ENCODE data around the gene ATG3. TPM values are rescaled to one million over a fixed set of nuclear protein-coding genes. Genes with fewer than 3 reads are reported as not detected.
"Not testable (repeated sequence)": the region's sequence is repeated elsewhere in the genome, so short reads cannot be mapped to it uniquely, and the experiment has no call there.

ATG3 gene
- total RNA-seq, 4 donors from 2014 or later, result 37.0 to 83.7 (median 53.1) TPM

DNA sequence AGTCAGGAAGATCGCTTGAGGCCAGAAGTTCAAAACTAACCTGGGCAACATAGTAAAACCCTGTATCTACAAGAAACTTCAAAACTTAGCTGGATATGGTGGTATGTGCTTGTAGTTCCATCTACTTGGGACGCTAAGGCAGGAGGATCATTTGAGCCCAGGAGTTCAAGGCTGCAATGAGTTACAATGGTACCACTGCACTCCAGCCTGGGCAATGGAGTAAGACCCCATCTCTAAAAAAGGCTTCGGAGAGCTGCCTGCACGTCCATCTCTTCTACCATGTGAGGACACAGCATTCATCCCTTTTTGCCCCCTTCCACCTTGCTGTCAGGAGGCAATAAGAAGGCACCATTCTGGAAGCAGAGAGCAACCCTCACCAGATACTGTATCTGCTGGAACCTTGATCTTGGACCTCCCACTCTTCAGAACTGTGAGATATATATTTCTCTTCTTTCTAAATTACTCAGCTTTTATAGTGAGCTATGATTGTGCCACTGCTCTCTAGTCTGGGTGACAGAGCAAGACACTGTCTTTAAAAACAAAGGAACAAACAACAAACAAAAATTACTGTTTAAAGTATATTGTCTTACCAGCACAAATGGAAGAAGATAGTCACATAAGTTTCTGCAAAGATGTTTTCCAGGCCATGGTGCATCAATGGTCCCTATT is 58.3 kb downstream of the ATG3 start:
- WGBS, 2 donors, result 94% methylated on average over 4 of the region's 4 CpGs
- H3K36me3 ChIP-seq, result no peaks in the 10 kb centered on the region
- no peak for TF ChIP-seq POLR2A (IDR thresholded peaks at IDR 0.05)
- no peaks in the 10 kb centered on the region for H3K27me3 ChIP-seq
- H3K4me1 ChIP-seq, result no peaks in the 10 kb centered on the region
- no peak overlapping the region for H3K27ac ChIP-seq
- DNase-seq (ENCODE audit: low spot score in 2 of 2), result no peak
- H3K4me3 ChIP-seq, result no peak overlapping the region
- no peaks in the 10 kb centered on the region for H3K9me3 ChIP-seq

DNA sequence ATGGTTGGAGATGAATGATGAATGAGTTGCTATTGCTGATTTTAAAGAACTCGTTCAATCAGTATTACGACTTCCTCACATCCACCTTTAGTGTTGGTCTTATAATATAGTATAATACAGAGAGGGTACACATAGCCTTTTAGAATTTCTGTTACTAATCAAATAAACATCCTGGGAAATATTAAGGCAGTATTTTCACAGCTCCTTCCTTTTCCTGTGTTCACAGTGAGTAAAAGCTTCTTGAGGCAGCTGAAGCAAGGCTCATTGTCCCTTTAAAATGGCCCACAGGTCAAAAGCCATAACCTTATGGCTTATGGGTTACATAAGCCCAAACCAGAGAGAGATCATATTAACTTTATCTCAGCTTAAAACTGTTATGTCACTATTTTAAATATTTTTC is 61.1 kb downstream of the ATG3 start:
- Histone ChIP-seq H3K27me3 (no peaks in the 10 kb centered on the region), H3K4me1 (no peaks in the 10 kb centered on the region), H3K4me3 (no peak overlapping the region), H3K9me3 (no peaks in the 10 kb centered on the region), H3K27ac (no peak overlapping the region), H3K36me3 (no peaks in the 10 kb centered on the region)
- DNase-seq (ENCODE audit: low spot score in 2 of 2), result no peak
- TF ChIP-seq POLR2A (IDR thresholded peaks at IDR 0.05), result no peak
- no peak for TF ChIP-seq EP300 (IDR thresholded peaks at IDR 0.05)
- TF ChIP-seq CTCF (IDR thresholded peaks at IDR 0.05), result no peak
- 71 to 72% methylated on average over 2 of the region's 2 CpGs for WGBS, 2 donors

GRCh38 chr3:112498914-112499711 is 62.6 kb downstream of the ATG3 start, which contains the start of gene BTLA:
TSS of gene BTLA (minus strand) at chr3:112499472. CDS start at chr3:112499358, 114 bp downstream.
- no peak for DNase-seq (ENCODE audit: low spot score in 2 of 2)
- Histone ChIP-seq H3K27me3 (no peaks in the 10 kb centered on the region), H3K4me1 (no peaks in the 10 kb centered on the region), H3K27ac (peak within 1 kb of the TSS in 1 of 4 donors; percentile 28), H3K36me3 (no peaks in the 10 kb centered on the region), H3K9me3 (no peaks in the 10 kb centered on the region), H3K4me3 (peak within 1 kb of the TSS in 1 of 4 donors; percentile 36)
- TF ChIP-seq EP300 (IDR thresholded peaks at IDR 0.05), result no peak
- TF ChIP-seq POLR2A (IDR thresholded peaks at IDR 0.05), result no peak
- TF ChIP-seq CTCF (IDR thresholded peaks at IDR 0.05), result no peak
- 90 to 92% methylated on average over 12 of the region's 12 CpGs for WGBS, 2 donors

- 91 to 94% methylated on average over 11 of the region's 11 CpGs for WGBS, 2 donors
- Histone ChIP-seq H3K9me3 (no peaks in the 10 kb centered on the region), H3K36me3 (no peaks in the 10 kb centered on the region), H3K4me3 (peak overlapping the region in 1 of 4 donors; percentile 36), H3K27me3 (no peaks in the 10 kb centered on the region), H3K4me1 (no peaks in the 10 kb centered on the region), H3K27ac (no peak overlapping the region)
- TF ChIP-seq EP300 (IDR thresholded peaks at IDR 0.05) (no peak), CTCF (IDR thresholded peaks at IDR 0.05) (no peak), POLR2A (IDR thresholded peaks at IDR 0.05) (no peak)
- DNase-seq (ENCODE audit: low spot score in 2 of 2), result no peak
Observed at GRCh38 chr3:112497897-112498548, 63.7 kb downstream of the ATG3 start.

- TF ChIP-seq CTCF (IDR thresholded peaks at IDR 0.05), result no peak
- TF ChIP-seq EP300 (IDR thresholded peaks at IDR 0.05), result no peak
- no peak for TF ChIP-seq POLR2A (IDR thresholded peaks at IDR 0.05)
- WGBS, 2 donors, result 83 to 89% methylated on average over 5 of the region's 5 CpGs
- no peak for DNase-seq (ENCODE audit: low spot score in 2 of 2)
- Histone ChIP-seq H3K27ac (no peak overlapping the region), H3K27me3 (no peaks in the 10 kb centered on the region), H3K36me3 (no peaks in the 10 kb centered on the region), H3K9me3 (no peaks in the 10 kb centered on the region), H3K4me3 (peak overlapping the region in 1 of 4 donors; percentile 1), H3K4me1 (no peaks in the 10 kb centered on the region)
Observed at GRCh38 chr3:112496366-112497067, 65.2 kb downstream of the ATG3 start.

DNA sequence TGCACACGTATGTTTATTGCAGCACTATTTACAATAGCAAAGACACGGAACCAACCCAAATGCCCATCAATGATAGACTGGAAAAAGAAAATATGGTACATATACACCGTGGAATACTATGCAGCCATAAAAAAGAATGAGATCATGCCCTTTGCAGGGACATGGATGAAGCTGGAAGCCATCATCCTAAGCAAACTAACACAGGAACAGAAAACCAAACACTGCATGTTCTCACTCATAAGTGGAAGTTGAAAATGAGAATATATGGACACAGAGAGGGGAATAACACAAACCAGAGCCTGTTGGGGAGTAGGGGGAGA is 67.4 kb downstream of the ATG3 start:
- not testable (repeated sequence) for H3K4me1 ChIP-seq; H3K36me3 ChIP-seq; H3K27me3 ChIP-seq; H3K4me3 ChIP-seq; H3K9me3 ChIP-seq; DNase-seq (ENCODE audit: low spot score in 2 of 2); H3K27ac ChIP-seq
- WGBS, 2 donors, result 91 to 98% methylated on average over 3 of the region's 3 CpGs
